NCI-H2107 treated with DMSO at 0.1 percent for 48 hours (cell line): ENCODE measurements around the gene OR6C65.

ENCODE experiments used
- DNase-seq: peaks from one replicate; lab custom pipeline; 2025; ENCODE audit not compliant: unreplicated experiment; lab: John Stamatoyannopoulos, UW

OR6C65 gene

DNA sequence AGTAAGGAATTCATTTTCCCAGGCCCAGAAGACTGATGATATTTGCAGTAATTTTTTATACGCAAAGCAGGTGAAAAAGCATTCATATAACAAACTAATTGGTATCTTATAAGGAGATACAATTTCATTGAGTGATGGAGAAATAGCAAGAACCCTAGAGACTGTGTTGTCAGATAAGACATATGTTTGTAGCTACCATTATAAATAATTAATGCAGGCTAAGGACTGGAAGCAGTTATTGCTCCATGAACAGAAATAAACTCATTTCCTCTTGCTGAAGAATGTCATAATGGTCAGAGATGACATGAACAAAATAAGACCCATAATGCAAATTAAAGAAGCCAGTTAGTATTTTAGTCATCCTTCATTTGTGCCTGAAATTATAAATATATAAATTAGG, 45.0 kb downstream of the OR6C65 start:
- no peak for DNase-seq

DNA sequence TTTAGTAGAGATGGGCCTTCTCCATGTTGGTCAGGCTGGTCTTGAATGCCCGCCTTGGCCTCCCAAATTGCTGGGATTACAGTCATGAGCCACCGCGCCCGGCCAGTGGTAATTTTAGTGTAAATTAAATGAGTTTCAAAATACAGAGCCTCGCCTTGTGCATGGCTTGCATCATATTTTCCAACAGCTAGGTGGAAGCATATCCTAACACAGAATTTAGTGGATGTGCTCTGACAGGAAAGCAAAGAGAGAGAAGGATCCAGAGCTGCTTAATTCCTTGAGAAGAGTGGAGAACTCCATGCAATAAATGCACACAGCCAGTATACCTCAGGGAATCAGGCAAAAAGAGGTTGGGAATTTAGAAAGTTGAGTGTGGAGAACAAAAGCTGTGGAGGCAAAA, 46.0 kb downstream of the OR6C65 start:
- DNase-seq = no peak

DNA sequence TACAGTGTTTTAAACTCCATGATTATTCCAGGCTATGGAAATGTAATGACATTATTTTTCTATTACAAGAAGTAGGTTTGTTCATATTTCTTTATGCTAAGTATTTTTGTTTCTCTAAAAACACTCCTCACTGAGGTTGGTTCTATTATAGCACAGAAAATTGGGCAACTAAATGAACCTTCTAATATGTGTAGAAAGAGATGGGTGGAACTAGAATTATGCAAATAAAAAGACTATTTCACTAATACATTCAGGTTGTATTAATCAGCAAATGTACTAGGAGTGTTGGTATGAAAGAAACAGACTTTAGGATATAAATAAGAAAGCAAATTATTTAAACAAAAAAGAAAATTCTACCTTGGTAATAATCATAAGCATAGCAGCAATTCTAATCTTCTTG, 48.5 kb downstream of the OR6C65 start:
- DNase-seq = no peak
